ENCODE data around the gene LNPK.

DNA sequence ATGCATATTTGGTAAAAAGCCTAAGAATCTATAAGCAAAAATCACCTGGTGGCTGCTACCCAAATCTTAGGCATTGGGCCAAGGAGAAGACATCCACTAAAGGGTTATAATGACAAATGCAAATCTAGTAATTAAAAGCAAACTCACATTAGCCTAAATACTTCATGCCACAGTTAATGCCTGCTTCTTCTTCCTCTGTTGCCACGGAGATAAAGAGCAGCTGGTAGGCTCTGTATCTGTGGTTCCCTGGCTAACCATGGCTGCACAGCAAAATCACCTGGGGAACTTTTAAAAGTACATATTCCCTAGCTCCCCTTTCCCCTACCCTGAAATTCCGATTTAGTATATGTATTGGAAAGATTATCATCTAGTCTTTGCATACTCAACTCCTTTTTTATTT, 114.3 kb downstream of the LNPK start:
- TF ChIP-seq CTCF (IDR thresholded peaks at IDR 0.05), result no peak
- no peak for TF ChIP-seq POLR2A (IDR thresholded peaks at IDR 0.05)
